SK-N-SH (cell line): ENCODE measurements around the gene KRT16. TPM values are rescaled to one million over a fixed set of nuclear protein-coding genes. Genes with fewer than 3 reads are reported as not detected.

Experiments used
- CTCF ChIA-PET: fragments of 300-600, 350-600 bp; formaldehyde crosslinking; extraction: SDS; loops from one replicate; lab custom pipeline; 2021; lab: Yijun Ruan, JAX
- POLR2A ChIA-PET: fragments of 350-600 bp; sonication (Branson Sonifier 250); formaldehyde crosslinking; extraction: SDS; loops from one replicate; lab custom pipeline; 2020; ENCODE audit warnings: antibody characterized with exemption, inconsistent platforms; lab: Yijun Ruan, JAX
- DNase-seq: peaks from one replicate; pipeline ENCODE4 v3.0.0; 2012
- H2AFZ ChIP-seq: fragments of 200-600 bp; sonication (generic); 2 replicates; pipeline ENCODE4 v1.8.1; 2016; ENCODE audit warnings: antibody characterized with exemption, mild to moderate bottlenecking, low read depth
- H3F3A ChIP-seq: fragments of 200-600 bp; sonication (generic); replicated peaks from 2 replicates; pipeline ENCODE3; 2016; ENCODE audit warnings: antibody characterized with exemption, mild to moderate bottlenecking; ENCODE audit not compliant: insufficient read depth
- H3K27ac ChIP-seq, 2 experiments: fragments of 200-500 bp in 1 of 2; fragments of 200-600 bp in 1 of 2; sonication (Bioruptor generic) in 1 of 2; sonication (generic), shearing (Covaris generic) in 1 of 2; 2 replicates each; pipeline versions ENCODE4 v1.5.1 to v1.6.1; 2014 to 2016; ENCODE audit warnings: low read depth in 2 of 2, inconsistent platforms in 1 of 2, low read length in 1 of 2, mild to moderate bottlenecking in 1 of 2, mixed read lengths in 1 of 2
- H3K27me3 ChIP-seq: fragments of 200-600 bp; sonication (generic), shearing (Covaris generic); 2 replicates; pipeline ENCODE4 v1.6.1; 2016; ENCODE audit warnings: mixed run types; ENCODE audit not compliant: insufficient read depth
- H3K36me3 ChIP-seq, 2 experiments: fragments of 200-500 bp in 1 of 2; fragments of 200-600 bp in 1 of 2; sonication (Bioruptor generic) in 1 of 2; sonication (generic) in 1 of 2; replicated peaks in 1 of 2; 2 replicates each; pipeline versions ENCODE3 to v1.5.1; 2014 to 2016; ENCODE audit warnings: low read length in 1 of 2, mild to moderate bottlenecking in 1 of 2; ENCODE audit not compliant: insufficient read depth in 2 of 2, control insufficient read depth in 1 of 2
- H3K4me1 ChIP-seq, 2 experiments: fragments of 200-500 bp in 1 of 2; fragments of 200-600 bp in 1 of 2; sonication (Bioruptor generic) in 1 of 2; sonication (generic), shearing (Covaris generic) in 1 of 2; 2 replicates each; pipeline versions ENCODE4 v1.5.1 to v1.6.1; 2014 to 2016; ENCODE audit warnings: low read depth in 1 of 2, low read length in 1 of 2, mixed run types in 1 of 2; ENCODE audit not compliant: insufficient read depth in 2 of 2, control insufficient read depth in 1 of 2
- H3K4me2 ChIP-seq: fragments of 200-600 bp; sonication (generic), shearing (Covaris generic); 2 replicates; pipeline ENCODE4 v1.6.1; 2017; ENCODE audit warnings: mixed run types
- H3K4me3 ChIP-seq, 2 experiments: fragments of 200-500 bp in 1 of 2; fragments of 200-600 bp in 1 of 2; sonication (Bioruptor generic) in 1 of 2; sonication (generic), shearing (Covaris generic) in 1 of 2; 2 replicates each; pipeline versions ENCODE4 v1.5.1 to v1.8.1; 2014 to 2016; ENCODE audit warnings: low read depth in 2 of 2, inconsistent platforms in 1 of 2, low read length in 1 of 2, mild to moderate bottlenecking in 1 of 2, mixed read lengths in 1 of 2, moderate library complexity in 1 of 2
- H3K79me2 ChIP-seq: fragments of 200-600 bp; sonication (generic); 2 replicates; pipeline ENCODE4 v1.8.1; 2017; ENCODE audit warnings: mild to moderate bottlenecking; ENCODE audit not compliant: insufficient read depth
- H3K9ac ChIP-seq: fragments of 200-600 bp; sonication (generic); 2 replicates; pipeline ENCODE4 v1.6.1; 2017; ENCODE audit warnings: mixed run types
- H3K9me2 ChIP-seq: fragments of 200-600 bp; sonication (generic); 2 replicates; pipeline ENCODE4 v1.6.1; 2017; ENCODE audit warnings: mixed run types
- H3K9me3 ChIP-seq: fragments of 200-600 bp; sonication (generic); 2 replicates; pipeline ENCODE4 v1.6.1; 2017; ENCODE audit warnings: mixed run types, mild to moderate bottlenecking, moderate library complexity
- H4K20me1 ChIP-seq: fragments of 200-600 bp; sonication (generic); 2 replicates; pipeline ENCODE4 v1.6.1; 2017; ENCODE audit warnings: mild to moderate bottlenecking, mixed run types; ENCODE audit not compliant: insufficient read depth
- EP300 ChIP-seq, 2 experiments: IDR thresholded peaks; 2 replicates each; pipeline versions ENCODE4 v1.4.0 to v1.6.1; 2012; ENCODE audit warnings: borderline replicate concordance in 1 of 2, low read depth in 1 of 2, low read length in 1 of 2
- FOSL2 ChIP-seq: IDR thresholded peaks from 2 replicates; pipeline ENCODE4 v1.4.0; 2012; ENCODE audit warnings: low read depth, mild to moderate bottlenecking, moderate library complexity, borderline replicate concordance
- TEAD4 ChIP-seq: IDR thresholded peaks from 2 replicates; pipeline ENCODE4 v1.4.0; 2012; ENCODE audit warnings: mild to moderate bottlenecking, borderline replicate concordance; ENCODE audit not compliant: insufficient read depth
- YY1 ChIP-seq: IDR thresholded peaks from 2 replicates; pipeline ENCODE4 v1.4.0; 2012; ENCODE audit warnings: low read depth, mild to moderate bottlenecking
- WGBS: methylation state at CpG from one replicate; pipeline ENCODE4 v1.1.6; 2017; ENCODE audit warnings: low lambda C conversion rate; 5-methylcytosine and 5-hydroxymethylcytosine counted together
- polyA plus RNA-seq, 3 experiments: library from polyadenylated mRNA; depleted of rRNA; stranded (reverse); fragments of >200 nt; gene quantifications; 2 replicates each; pipeline ENCODE4 v1.2.3, GENCODE V29; 2012
- TF ChIP-seq, protein P1 (sequence below): IDR thresholded peaks from 2 replicates; pipeline ENCODE4 v1.6.1; 2012; ENCODE audit warnings: mild to moderate bottlenecking, low read depth, low read length, moderate library complexity
- TF ChIP-seq, protein P2 (sequence below): fragments of 150-350 bp; IDR thresholded peaks from 2 replicates; pipeline ENCODE4 v1.6.1; 2017; ENCODE audit warnings: antibody characterized with exemption, low read length, low read depth, borderline replicate concordance
- TF ChIP-seq, protein P3 (sequence below): IDR thresholded peaks from 2 replicates; pipeline ENCODE4 v1.4.0; 2012; ENCODE audit warnings: low read depth
- TF ChIP-seq, protein P4 (sequence below): IDR thresholded peaks from 2 replicates; pipeline ENCODE4 v1.4.0; 2012; ENCODE audit warnings: low read depth, borderline replicate concordance

Gene KRT16
- polyA plus RNA-seq, 1 of the 3 experiments (the other 2 are of a cell fraction), result not detected

DNA sequence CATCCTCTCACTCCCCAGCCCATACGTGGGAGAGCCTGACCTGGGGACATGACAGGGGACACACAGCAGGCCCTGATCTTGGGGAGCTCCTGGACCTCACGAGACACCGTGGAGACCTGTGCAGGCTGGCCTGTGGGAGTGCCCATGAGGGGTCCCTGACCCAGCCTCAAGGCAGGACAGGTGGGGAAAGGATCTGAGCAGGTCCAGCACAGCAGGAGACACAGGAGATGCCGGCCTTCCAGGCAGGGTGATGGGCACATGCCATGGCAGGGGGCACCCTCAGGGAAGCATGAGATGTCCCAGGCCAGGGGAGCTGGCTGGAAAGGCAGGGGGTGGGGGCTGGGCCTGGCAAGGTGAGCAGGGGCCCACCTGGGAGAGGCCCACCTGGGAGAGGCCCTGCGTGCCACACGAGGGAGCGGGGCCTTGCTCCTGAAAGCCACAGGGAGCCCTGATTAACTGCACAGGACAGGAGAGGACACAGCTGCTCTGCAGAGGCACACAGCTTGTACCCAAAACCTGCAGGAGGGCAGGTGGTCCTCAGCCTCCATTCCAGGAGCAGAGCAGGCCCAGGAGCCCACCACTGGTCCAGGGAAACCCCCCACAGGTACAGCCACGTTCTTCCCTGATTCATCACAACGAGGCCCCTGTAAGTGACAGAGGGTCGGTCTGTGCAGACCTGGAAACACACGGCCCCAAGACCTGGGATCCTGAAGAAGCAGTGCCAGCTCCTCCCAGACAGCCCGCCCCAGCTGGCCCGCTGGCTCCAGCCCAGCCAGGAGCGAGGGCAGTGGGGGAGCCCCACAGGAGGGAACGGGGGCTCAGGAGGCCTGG is 38.4 kb upstream of the KRT16 start:
- H4K20me1 ChIP-seq, result no peaks in the 10 kb centered on the region
- no peak overlapping the region for H3K9ac ChIP-seq
- peaks cover 0 to 11% of the 10 kb centered on the region in 2 experiments; a peak in 1 of 4 replicates for H3K4me1 ChIP-seq
- no peak for DNase-seq
- H3K4me3 ChIP-seq, result no peak overlapping the region
- 83% methylated on average over 12 of the region's 15 CpGs for WGBS
- H3K27me3 ChIP-seq, result no peaks in the 10 kb centered on the region
- H3K9me3 ChIP-seq, result no peaks in the 10 kb centered on the region
- no peak overlapping the region for H2AFZ ChIP-seq
- no peaks in the 10 kb centered on the region for H3K36me3 ChIP-seq
- no peaks in the 10 kb centered on the region for H3F3A ChIP-seq
- CTCF ChIA-PET, result interaction anchor here (1.3 to 20.6 kb wide), 6 partner anchors 13 to 742 kb away, joined by 3 to 646 read pairs (median 43); no protein-coding TSS in a partner anchor
- no peak overlapping the region for H3K4me2 ChIP-seq
- no peaks in the 10 kb centered on the region for H3K79me2 ChIP-seq
- no peaks in the 10 kb centered on the region for H3K9me2 ChIP-seq
- TF ChIP-seq, protein P1, sequence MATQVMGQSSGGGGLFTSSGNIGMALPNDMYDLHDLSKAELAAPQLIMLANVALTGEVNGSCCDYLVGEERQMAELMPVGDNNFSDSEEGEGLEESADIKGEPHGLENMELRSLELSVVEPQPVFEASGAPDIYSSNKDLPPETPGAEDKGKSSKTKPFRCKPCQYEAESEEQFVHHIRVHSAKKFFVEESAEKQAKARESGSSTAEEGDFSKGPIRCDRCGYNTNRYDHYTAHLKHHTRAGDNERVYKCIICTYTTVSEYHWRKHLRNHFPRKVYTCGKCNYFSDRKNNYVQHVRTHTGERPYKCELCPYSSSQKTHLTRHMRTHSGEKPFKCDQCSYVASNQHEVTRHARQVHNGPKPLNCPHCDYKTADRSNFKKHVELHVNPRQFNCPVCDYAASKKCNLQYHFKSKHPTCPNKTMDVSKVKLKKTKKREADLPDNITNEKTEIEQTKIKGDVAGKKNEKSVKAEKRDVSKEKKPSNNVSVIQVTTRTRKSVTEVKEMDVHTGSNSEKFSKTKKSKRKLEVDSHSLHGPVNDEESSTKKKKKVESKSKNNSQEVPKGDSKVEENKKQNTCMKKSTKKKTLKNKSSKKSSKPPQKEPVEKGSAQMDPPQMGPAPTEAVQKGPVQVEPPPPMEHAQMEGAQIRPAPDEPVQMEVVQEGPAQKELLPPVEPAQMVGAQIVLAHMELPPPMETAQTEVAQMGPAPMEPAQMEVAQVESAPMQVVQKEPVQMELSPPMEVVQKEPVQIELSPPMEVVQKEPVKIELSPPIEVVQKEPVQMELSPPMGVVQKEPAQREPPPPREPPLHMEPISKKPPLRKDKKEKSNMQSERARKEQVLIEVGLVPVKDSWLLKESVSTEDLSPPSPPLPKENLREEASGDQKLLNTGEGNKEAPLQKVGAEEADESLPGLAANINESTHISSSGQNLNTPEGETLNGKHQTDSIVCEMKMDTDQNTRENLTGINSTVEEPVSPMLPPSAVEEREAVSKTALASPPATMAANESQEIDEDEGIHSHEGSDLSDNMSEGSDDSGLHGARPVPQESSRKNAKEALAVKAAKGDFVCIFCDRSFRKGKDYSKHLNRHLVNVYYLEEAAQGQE, result no peak
- TF ChIP-seq, protein P2, sequence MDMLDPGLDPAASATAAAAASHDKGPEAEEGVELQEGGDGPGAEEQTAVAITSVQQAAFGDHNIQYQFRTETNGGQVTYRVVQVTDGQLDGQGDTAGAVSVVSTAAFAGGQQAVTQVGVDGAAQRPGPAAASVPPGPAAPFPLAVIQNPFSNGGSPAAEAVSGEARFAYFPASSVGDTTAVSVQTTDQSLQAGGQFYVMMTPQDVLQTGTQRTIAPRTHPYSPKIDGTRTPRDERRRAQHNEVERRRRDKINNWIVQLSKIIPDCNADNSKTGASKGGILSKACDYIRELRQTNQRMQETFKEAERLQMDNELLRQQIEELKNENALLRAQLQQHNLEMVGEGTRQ, result no peak
- TF ChIP-seq EP300 (IDR thresholded peaks at IDR 0.05; ENCODE audit: borderline replicate concordance in 1 of 2, low read depth in 1 of 2, low read length in 1 of 2), result no peak
- TF ChIP-seq, protein P3, sequence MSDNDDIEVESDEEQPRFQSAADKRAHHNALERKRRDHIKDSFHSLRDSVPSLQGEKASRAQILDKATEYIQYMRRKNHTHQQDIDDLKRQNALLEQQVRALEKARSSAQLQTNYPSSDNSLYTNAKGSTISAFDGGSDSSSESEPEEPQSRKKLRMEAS, result no peak
- TF ChIP-seq, protein P4, sequence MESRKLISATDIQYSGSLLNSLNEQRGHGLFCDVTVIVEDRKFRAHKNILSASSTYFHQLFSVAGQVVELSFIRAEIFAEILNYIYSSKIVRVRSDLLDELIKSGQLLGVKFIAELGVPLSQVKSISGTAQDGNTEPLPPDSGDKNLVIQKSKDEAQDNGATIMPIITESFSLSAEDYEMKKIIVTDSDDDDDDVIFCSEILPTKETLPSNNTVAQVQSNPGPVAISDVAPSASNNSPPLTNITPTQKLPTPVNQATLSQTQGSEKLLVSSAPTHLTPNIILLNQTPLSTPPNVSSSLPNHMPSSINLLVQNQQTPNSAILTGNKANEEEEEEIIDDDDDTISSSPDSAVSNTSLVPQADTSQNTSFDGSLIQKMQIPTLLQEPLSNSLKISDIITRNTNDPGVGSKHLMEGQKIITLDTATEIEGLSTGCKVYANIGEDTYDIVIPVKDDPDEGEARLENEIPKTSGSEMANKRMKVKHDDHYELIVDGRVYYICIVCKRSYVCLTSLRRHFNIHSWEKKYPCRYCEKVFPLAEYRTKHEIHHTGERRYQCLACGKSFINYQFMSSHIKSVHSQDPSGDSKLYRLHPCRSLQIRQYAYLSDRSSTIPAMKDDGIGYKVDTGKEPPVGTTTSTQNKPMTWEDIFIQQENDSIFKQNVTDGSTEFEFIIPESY, result no peak
- TF ChIP-seq YY1, result no peak
- TF ChIP-seq FOSL2, result no peak
- no peak for TF ChIP-seq TEAD4
- TF ChIP-seq, all 33 proteins: peak for 0
- POLR2A ChIA-PET, result interaction anchor here (0.6 to 0.9 kb wide), 2 partner anchors 102 to 130 kb away, joined by 3 read pairs; no protein-coding TSS in a partner anchor
- no peak overlapping the region for H3K27ac ChIP-seq
